WTC11 (cell line): ENCODE results near the gene PDE6H. TPM values are rescaled to one million over a fixed set of nuclear protein-coding genes. Genes with fewer than 3 reads are reported as not detected.

Experiments used
- ATAC-seq: fragments of 200-7000 bp; cut with Tn5 transposase; 2 replicates; pipeline ENCODE4 v1.10.0; 2021; ENCODE audit warnings: mild to moderate bottlenecking, moderate library complexity
- CTCF ChIA-PET: fragments of 300-600 bp; sonication (Branson Sonifier 250); formaldehyde crosslinking; loops from one replicate; lab custom pipeline; 2021; ENCODE audit warnings: antibody characterized with exemption; lab: Charles Lee
- POLR2A ChIA-PET: fragments of 350-600 bp; sonication (Branson Sonifier 250); formaldehyde crosslinking; loops from one replicate; lab custom pipeline; 2021; ENCODE audit warnings: antibody characterized with exemption; lab: Charles Lee
- DNase-seq: peaks from one replicate; pipeline ENCODE4 v3.0.0; 2021; ENCODE audit warnings: low spot score
- H3K27ac Mint-ChIP-seq: 2 replicates; pipeline ENCODE4 v1.8.0; 2021; ENCODE audit warnings: mixed read lengths
- H3K27me3 Mint-ChIP-seq: 2 replicates; pipeline ENCODE4 v1.8.0; 2021; ENCODE audit warnings: low read depth, mild to moderate bottlenecking, moderate library complexity, mixed read lengths
- H3K36me3 Mint-ChIP-seq: 2 replicates; pipeline ENCODE4 v1.8.0; 2021; ENCODE audit warnings: mixed read lengths
- H3K4me1 Mint-ChIP-seq: 2 replicates; pipeline ENCODE4 v1.8.0; 2022; ENCODE audit warnings: mixed read lengths
- H3K4me3 Mint-ChIP-seq: 2 replicates; pipeline ENCODE4 v1.8.0; 2021; ENCODE audit warnings: mild to moderate bottlenecking, moderate library complexity, mixed read lengths
- H3K9me3 Mint-ChIP-seq: 2 replicates; pipeline ENCODE4 v1.8.0; 2021; ENCODE audit warnings: mixed read lengths
- FOXJ3 ChIP-seq: sonication (generic); formaldehyde crosslinking; IDR thresholded peaks from 2 replicates; pipeline ENCODE4 v1.9.0; 2021; ENCODE audit warnings: missing genetic modification reagents, mild to moderate bottlenecking, borderline replicate concordance
- IRF2 ChIP-seq: sonication (generic); formaldehyde crosslinking; IDR thresholded peaks from 2 replicates; pipeline ENCODE4 v1.8.0; 2022; ENCODE audit warnings: low read depth, missing genetic modification reagents, borderline replicate concordance
- JAZF1 ChIP-seq: fragments of 250-450 bp; sonication (Bioruptor Pico); IDR thresholded peaks from 2 replicates; pipeline ENCODE4 v1.9.0; 2021; ENCODE audit warnings: moderate library complexity, mild to moderate bottlenecking, inconsistent platforms
- JUN ChIP-seq: sonication (generic); formaldehyde crosslinking; IDR thresholded peaks from 2 replicates; pipeline ENCODE4 v1.8.0; 2023; ENCODE audit warnings: mild to moderate bottlenecking, missing genetic modification reagents
- KAT7 ChIP-seq: sonication (generic); formaldehyde crosslinking; IDR thresholded peaks from 2 replicates; pipeline ENCODE4 v1.8.1; 2023; ENCODE audit warnings: missing genetic modification reagents, mild to moderate bottlenecking, borderline replicate concordance
- NFATC4 ChIP-seq: fragments of 250-450 bp; sonication (Bioruptor Pico); IDR thresholded peaks from 2 replicates; pipeline ENCODE4 v1.9.0; 2021; ENCODE audit warnings: mild to moderate bottlenecking
- NFYB ChIP-seq: sonication (generic); formaldehyde crosslinking; conservative IDR thresholded peaks from 2 replicates; pipeline ENCODE4 v1.8.0; 2022; ENCODE audit warnings: low read depth, missing genetic modification reagents
- NR1H2 ChIP-seq: sonication (generic); formaldehyde crosslinking; IDR thresholded peaks from 2 replicates; pipeline ENCODE4 v1.9.0; 2021; ENCODE audit warnings: mild to moderate bottlenecking, moderate library complexity, missing genetic modification reagents
- OVOL2 ChIP-seq: fragments of 250-450 bp; sonication (Bioruptor Pico); IDR thresholded peaks from 2 replicates; pipeline ENCODE4 v1.9.0; 2021; ENCODE audit warnings: mild to moderate bottlenecking, borderline replicate concordance
- TCF7 ChIP-seq: sonication (generic); formaldehyde crosslinking; IDR thresholded peaks from 2 replicates; pipeline ENCODE4 v1.8.0; 2022; ENCODE audit warnings: mild to moderate bottlenecking, low read depth, missing genetic modification reagents, moderate library complexity
- ZBTB21 ChIP-seq: sonication (generic); formaldehyde crosslinking; IDR thresholded peaks from 2 replicates; pipeline ENCODE4 v1.8.1; 2023; ENCODE audit warnings: mild to moderate bottlenecking, missing genetic modification reagents, borderline replicate concordance
- ZNF121 ChIP-seq: sonication (generic); formaldehyde crosslinking; IDR thresholded peaks from 2 replicates; pipeline ENCODE4 v1.8.0; 2023; ENCODE audit warnings: missing genetic modification reagents
- ZNF396 ChIP-seq: fragments of 250-450 bp; sonication (Bioruptor Pico); IDR thresholded peaks from 2 replicates; pipeline ENCODE4 v1.8.0; 2021; ENCODE audit warnings: mild to moderate bottlenecking, moderate library complexity, borderline replicate concordance
- ZNF423 ChIP-seq: fragments of 250-450 bp; sonication (Bioruptor Pico); IDR thresholded peaks from 2 replicates; pipeline ENCODE4 v2.1.2; 2022; ENCODE audit warnings: mild to moderate bottlenecking, moderate library complexity
- total RNA-seq: library from RNA; stranded (reverse); gene quantifications from 3 replicates; pipeline ENCODE4 v1.2.3, GENCODE V29; 2021
- TF ChIP-seq, protein P1 (sequence below): sonication (generic); formaldehyde crosslinking; IDR thresholded peaks from 2 replicates; pipeline ENCODE4 v1.8.1; 2022; ENCODE audit warnings: mild to moderate bottlenecking, moderate library complexity, missing genetic modification reagents
- TF ChIP-seq, protein P2 (sequence below): sonication (generic); formaldehyde crosslinking; IDR thresholded peaks from 2 replicates; pipeline ENCODE4 v1.8.1; 2023; ENCODE audit warnings: mild to moderate bottlenecking, moderate library complexity, missing genetic modification reagents
- TF ChIP-seq, protein P3 (sequence below): fragments of 200-600 bp; IDR thresholded peaks from 2 replicates; pipeline ENCODE4 v1.8.0; 2022; ENCODE audit warnings: antibody characterized with exemption
- TF ChIP-seq, protein P4 (sequence below): sonication (generic); formaldehyde crosslinking; IDR thresholded peaks from 2 replicates; pipeline ENCODE4 v1.8.0; 2022; ENCODE audit warnings: mild to moderate bottlenecking, missing genetic modification reagents
- TF ChIP-seq, protein P5 (sequence below): sonication (generic); formaldehyde crosslinking; IDR thresholded peaks from 2 replicates; pipeline ENCODE4 v1.8.0; 2022; ENCODE audit warnings: mild to moderate bottlenecking, missing genetic modification reagents
- TF ChIP-seq, protein P6 (sequence below): sonication (generic); formaldehyde crosslinking; IDR thresholded peaks from 2 replicates; pipeline ENCODE4 v1.8.1; 2023; ENCODE audit warnings: mild to moderate bottlenecking, missing genetic modification reagents

The PDE6H gene
- total RNA-seq, 1 experiment from 2014 or later = not detected

DNA sequence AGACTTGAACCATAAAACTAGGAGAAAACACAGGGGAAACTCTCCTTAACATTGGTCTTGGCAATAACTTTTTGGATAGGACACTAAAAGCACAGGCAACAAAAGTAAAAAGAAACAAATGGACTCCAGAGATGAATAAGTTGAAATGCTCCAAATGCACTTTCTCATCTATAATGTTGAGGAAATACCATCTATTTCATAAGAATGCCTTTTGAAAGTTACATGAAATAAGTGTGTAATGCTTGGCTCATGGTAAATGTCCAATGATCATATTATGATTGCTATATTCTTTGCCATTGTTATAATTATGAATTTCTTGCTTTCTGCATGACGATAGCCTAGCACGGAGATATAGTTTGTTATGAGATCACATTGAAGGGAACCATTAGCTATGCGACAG is 19.8 kb downstream of the PDE6H start (continued):
- no peak for TF ChIP-seq JAZF1

DNA sequence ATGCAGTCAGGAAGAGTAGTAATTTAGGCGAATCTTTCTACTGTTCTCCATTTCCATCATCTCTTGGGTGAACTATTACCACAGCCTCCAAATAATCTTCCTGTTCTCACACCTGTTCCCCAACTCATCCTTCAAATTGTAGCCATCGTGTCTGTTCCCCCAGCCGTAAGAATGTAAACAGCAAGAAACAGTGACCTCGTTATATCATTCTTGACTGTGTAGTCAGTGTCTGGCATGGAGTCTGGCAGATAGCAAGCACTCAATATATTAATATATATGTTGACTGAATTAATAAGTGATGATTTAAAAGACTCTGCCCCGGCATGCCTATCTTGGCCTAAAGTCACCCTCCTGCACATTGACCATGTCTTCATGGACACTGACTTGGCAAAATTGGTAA is 20.3 kb downstream of the PDE6H start:
- no peak for DNase-seq
- CTCF ChIA-PET = interaction anchor here (4.0 kb wide), 1 partner anchor 182 kb away, joined by 44 read pairs; no protein-coding TSS in a partner anchor

DNA sequence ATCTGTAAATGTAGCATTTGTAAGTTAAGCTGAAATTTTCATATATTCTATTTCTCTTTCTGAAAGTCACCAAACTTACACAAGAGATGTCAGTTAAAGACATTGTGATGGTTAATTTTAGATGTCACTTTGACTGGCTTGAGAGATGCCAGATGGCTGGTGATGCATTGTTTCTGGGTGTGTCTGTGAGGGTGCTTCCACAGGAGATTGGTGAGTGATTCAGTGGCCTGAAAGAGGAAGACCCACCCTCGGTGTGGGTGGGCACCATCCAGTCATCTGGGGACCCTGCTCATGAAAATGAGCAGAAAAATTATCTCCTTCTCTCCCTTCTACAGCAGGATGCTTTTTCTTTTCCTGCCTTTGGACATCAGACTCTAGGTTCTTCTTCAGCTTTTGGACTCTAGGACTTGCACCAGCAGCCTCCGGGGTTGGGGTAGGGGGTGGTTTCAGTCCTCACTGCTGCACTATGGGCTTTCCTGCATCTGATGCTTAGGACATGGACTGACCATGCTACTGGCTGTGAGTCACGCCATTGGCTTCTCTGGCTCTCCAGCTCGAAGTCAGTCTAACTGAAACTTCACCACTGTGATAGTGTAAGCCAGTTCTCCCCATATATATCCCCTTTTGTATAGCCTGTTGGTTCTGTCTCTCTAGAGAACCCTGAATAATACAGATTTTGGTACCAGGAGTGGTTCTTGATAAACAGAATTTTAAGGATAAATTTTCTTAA is 20.9 kb downstream of the PDE6H start:
- CTCF ChIA-PET = interaction anchor here (2.9 to 4.1 kb wide), 3 partner anchors 57 to 183 kb away, joined by 13 to 44 read pairs (median 26); partner anchors contain the start of gene ERP27
- POLR2A ChIA-PET = no interaction called here
- H3K36me3 Mint-ChIP-seq = no peaks in the 10 kb centered on the region
- no peaks in the 10 kb centered on the region for H3K4me1 Mint-ChIP-seq
- H3K27ac Mint-ChIP-seq = no peak overlapping the region
- ATAC-seq (no peak), DNase-seq (no peak)
- TF ChIP-seq, protein P1, sequence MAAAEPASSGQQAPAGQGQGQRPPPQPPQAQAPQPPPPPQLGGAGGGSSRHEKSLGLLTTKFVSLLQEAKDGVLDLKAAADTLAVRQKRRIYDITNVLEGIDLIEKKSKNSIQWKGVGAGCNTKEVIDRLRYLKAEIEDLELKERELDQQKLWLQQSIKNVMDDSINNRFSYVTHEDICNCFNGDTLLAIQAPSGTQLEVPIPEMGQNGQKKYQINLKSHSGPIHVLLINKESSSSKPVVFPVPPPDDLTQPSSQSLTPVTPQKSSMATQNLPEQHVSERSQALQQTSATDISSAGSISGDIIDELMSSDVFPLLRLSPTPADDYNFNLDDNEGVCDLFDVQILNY (CRISPR knock-in tag) = no peak
- no peak for TF ChIP-seq OVOL2 (CRISPR knock-in tag)
- TF ChIP-seq ZNF423 (CRISPR knock-in tag) = no peak
- TF ChIP-seq, protein P2, sequence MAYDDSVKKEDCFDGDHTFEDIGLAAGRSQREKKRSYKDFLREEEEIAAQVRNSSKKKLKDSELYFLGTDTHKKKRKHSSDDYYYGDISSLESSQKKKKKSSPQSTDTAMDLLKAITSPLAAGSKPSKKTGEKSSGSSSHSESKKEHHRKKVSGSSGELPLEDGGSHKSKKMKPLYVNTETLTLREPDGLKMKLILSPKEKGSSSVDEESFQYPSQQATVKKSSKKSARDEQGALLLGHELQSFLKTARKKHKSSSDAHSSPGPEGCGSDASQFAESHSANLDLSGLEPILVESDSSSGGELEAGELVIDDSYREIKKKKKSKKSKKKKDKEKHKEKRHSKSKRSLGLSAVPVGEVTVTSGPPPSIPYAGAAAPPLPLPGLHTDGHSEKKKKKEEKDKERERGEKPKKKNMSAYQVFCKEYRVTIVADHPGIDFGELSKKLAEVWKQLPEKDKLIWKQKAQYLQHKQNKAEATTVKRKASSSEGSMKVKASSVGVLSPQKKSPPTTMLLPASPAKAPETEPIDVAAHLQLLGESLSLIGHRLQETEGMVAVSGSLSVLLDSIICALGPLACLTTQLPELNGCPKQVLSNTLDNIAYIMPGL (CRISPR knock-in tag) = no peak
- H3K27me3 Mint-ChIP-seq = no peaks in the 10 kb centered on the region
- H3K9me3 Mint-ChIP-seq = peaks cover 12% of the 10 kb centered on the region
- no peak overlapping the region for H3K4me3 Mint-ChIP-seq

More for the DNA sequence above, 20.3 kb downstream of the PDE6H start:
- TF ChIP-seq, protein P3, sequence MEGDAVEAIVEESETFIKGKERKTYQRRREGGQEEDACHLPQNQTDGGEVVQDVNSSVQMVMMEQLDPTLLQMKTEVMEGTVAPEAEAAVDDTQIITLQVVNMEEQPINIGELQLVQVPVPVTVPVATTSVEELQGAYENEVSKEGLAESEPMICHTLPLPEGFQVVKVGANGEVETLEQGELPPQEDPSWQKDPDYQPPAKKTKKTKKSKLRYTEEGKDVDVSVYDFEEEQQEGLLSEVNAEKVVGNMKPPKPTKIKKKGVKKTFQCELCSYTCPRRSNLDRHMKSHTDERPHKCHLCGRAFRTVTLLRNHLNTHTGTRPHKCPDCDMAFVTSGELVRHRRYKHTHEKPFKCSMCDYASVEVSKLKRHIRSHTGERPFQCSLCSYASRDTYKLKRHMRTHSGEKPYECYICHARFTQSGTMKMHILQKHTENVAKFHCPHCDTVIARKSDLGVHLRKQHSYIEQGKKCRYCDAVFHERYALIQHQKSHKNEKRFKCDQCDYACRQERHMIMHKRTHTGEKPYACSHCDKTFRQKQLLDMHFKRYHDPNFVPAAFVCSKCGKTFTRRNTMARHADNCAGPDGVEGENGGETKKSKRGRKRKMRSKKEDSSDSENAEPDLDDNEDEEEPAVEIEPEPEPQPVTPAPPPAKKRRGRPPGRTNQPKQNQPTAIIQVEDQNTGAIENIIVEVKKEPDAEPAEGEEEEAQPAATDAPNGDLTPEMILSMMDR = no peak
- TF ChIP-seq JUN (CRISPR knock-in tag) = no peak
- no peak for TF ChIP-seq NR1H2
- no peak for TF ChIP-seq ZNF121 (CRISPR knock-in tag)
- TF ChIP-seq ZNF396 (CRISPR knock-in tag) = no peak
- no peak for TF ChIP-seq NFATC4
- TF ChIP-seq, protein P4, sequence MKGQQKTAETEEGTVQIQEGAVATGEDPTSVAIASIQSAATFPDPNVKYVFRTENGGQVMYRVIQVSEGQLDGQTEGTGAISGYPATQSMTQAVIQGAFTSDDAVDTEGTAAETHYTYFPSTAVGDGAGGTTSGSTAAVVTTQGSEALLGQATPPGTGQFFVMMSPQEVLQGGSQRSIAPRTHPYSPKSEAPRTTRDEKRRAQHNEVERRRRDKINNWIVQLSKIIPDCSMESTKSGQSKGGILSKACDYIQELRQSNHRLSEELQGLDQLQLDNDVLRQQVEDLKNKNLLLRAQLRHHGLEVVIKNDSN (CRISPR knock-in tag) = no peak
- no peak for TF ChIP-seq KAT7 (CRISPR knock-in tag)
- TF ChIP-seq, protein P5, sequence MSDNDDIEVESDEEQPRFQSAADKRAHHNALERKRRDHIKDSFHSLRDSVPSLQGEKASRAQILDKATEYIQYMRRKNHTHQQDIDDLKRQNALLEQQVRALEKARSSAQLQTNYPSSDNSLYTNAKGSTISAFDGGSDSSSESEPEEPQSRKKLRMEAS (CRISPR knock-in tag) = no peak
- no peak for TF ChIP-seq ZBTB21 (CRISPR knock-in tag)
- TF ChIP-seq, protein P1 (CRISPR knock-in tag) = no peak
- no peak for TF ChIP-seq FOXJ3 (CRISPR knock-in tag)
- TF ChIP-seq TCF7 = no peak
- TF ChIP-seq NFYB = no peak
- no peak for TF ChIP-seq IRF2
- TF ChIP-seq, protein P6, sequence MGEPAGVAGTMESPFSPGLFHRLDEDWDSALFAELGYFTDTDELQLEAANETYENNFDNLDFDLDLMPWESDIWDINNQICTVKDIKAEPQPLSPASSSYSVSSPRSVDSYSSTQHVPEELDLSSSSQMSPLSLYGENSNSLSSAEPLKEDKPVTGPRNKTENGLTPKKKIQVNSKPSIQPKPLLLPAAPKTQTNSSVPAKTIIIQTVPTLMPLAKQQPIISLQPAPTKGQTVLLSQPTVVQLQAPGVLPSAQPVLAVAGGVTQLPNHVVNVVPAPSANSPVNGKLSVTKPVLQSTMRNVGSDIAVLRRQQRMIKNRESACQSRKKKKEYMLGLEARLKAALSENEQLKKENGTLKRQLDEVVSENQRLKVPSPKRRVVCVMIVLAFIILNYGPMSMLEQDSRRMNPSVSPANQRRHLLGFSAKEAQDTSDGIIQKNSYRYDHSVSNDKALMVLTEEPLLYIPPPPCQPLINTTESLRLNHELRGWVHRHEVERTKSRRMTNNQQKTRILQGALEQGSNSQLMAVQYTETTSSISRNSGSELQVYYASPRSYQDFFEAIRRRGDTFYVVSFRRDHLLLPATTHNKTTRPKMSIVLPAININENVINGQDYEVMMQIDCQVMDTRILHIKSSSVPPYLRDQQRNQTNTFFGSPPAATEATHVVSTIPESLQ (CRISPR knock-in tag) = no peak
- Mint-ChIP-seq H3K4me1 (no peaks in the 10 kb centered on the region), H3K9me3 (peaks cover 12% of the 10 kb centered on the region), H3K36me3 (no peaks in the 10 kb centered on the region), H3K27me3 (no peaks in the 10 kb centered on the region), H3K4me3 (no peak overlapping the region), H3K27ac (no peak overlapping the region)
- POLR2A ChIA-PET = no interaction called here
- ATAC-seq = no peak
